ENCODE measurements around the gene DICER1.
"Not testable (repeated sequence)": the region's sequence is repeated elsewhere in the genome, so short reads cannot be mapped to it uniquely, and the experiment has no call there.

The DICER1 gene, protein sequence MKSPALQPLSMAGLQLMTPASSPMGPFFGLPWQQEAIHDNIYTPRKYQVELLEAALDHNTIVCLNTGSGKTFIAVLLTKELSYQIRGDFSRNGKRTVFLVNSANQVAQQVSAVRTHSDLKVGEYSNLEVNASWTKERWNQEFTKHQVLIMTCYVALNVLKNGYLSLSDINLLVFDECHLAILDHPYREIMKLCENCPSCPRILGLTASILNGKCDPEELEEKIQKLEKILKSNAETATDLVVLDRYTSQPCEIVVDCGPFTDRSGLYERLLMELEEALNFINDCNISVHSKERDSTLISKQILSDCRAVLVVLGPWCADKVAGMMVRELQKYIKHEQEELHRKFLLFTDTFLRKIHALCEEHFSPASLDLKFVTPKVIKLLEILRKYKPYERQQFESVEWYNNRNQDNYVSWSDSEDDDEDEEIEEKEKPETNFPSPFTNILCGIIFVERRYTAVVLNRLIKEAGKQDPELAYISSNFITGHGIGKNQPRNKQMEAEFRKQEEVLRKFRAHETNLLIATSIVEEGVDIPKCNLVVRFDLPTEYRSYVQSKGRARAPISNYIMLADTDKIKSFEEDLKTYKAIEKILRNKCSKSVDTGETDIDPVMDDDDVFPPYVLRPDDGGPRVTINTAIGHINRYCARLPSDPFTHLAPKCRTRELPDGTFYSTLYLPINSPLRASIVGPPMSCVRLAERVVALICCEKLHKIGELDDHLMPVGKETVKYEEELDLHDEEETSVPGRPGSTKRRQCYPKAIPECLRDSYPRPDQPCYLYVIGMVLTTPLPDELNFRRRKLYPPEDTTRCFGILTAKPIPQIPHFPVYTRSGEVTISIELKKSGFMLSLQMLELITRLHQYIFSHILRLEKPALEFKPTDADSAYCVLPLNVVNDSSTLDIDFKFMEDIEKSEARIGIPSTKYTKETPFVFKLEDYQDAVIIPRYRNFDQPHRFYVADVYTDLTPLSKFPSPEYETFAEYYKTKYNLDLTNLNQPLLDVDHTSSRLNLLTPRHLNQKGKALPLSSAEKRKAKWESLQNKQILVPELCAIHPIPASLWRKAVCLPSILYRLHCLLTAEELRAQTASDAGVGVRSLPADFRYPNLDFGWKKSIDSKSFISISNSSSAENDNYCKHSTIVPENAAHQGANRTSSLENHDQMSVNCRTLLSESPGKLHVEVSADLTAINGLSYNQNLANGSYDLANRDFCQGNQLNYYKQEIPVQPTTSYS (N-terminal part only)

DNA sequence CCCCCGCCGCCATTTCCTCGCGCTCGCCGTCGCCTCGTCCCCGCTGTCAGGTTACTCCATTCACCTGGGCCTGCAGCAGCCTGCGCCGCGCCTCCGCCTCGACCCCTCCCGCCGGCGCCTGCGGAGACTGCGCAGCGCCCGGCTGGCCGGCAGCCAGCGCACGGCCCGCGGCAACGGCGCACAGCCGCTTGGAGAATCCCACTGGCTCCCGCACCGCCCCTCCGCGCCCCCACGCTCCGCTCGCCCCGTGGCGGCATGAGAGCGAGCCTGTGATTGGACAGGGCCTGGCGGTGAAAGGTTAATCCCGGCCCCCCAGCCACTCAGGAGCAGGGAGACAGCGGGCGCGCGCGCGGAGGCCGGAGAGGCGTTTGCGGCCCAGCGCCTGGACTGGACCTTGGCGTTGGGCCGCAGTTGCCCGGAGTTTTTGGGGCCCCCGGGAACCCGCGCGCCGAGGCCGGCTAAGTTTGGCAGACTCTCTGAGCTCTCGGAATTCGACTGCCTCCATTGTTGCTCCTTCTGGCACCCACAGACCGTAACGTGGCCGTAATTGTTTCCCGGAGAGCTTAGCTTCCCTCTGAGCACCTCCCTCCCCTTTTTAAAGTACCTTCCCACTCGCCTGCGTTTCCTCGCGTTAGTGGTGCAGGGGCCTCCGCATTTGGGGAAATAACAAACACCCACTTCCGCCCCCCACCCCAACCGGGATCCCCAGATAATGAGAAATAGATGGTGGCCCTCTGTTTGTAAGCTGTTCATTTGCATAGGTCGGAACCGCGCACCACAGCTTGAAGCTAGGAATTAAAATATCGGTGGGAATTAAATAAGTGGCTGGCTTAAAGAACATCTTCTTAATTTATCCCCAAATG, at the start of gene DICER1:
TSS of gene DICER1 (minus strand) at position 203 of the 863 bp plus-strand sequence. CDS start 24,071 bp downstream, outside the sequence.
- DNase-seq = peak; percentile 96

DNA sequence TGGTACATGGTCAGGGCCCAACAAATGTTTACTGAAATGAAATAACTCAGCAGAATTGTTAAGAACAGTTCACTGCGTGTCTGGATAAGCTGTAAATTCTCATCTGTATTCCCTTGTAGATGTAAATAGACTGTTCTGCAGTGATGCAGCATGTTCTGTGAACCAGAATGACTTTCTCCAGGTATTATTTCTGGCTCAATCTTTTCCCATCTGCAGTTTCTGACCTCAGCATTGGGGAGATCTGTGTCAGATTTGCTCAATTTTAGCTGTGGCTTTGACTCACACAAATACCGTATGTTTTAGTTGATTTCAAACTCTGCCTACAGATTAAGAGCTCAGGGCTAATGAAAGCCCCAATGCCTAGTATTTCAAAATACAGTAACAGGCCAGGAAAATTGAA, 49.2 kb upstream of the DICER1 start:
- no peak for DNase-seq

DNA sequence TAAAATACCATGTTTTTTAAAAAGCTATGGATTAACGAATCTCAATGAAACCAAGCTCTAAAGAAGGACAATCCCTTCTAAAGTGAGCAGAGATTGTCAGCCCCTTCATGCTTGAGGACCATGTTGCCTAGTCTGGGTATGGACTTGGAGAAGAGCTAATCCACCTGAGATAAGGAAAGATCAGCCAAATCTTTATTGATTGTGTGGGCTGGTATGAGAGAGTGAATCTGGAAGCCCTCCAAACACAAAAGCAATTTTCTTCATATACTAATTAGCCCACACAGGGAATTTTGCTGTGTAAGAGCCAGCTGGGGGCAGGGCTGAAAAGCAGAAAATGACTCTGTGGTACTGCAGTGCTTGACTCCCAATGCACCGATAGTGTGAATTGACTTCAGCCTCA, 47.4 kb upstream of the DICER1 start:
- peak; percentile 65 for DNase-seq

DNA sequence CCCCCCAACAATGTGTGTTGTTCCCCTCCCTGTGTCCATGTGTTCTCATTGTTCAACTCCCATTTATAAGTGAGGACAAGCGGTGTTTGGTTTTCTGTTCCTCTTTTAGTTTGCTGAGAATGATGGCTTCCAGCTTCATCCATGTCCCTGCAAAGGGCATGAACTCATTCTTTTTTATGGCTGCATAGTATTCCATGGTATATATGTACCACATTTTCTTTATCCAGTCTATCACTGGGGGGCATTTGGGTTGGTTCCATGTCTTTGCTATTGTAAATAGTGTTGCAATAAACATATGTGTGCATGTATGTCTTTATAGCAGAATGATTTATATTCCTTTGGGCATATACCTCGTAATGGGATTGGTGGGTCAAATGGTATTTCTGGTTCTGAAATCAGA, 44.4 kb upstream of the DICER1 start:
- not testable (repeated sequence) for DNase-seq

DNA sequence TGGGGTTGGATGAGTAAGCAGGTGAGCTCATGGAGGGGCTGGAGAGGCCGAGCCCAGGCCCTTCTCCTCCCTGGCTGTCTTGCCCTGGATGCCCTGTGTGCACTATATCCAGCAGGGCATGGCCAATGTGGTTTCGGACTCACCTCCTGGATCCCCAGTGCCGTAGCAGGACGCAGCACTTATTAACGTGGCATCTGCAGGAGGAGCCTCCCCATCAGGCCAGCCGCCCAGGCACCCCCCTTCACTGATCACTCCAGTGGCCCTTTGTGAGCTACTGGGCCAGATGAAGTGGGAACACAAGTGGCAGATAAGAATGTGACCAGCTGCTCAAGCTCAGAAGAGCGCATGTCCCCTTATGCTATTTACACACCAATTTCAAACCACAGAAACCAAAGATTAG, 43.1 kb upstream of the DICER1 start:
- peak; percentile 45 for DNase-seq

DNA sequence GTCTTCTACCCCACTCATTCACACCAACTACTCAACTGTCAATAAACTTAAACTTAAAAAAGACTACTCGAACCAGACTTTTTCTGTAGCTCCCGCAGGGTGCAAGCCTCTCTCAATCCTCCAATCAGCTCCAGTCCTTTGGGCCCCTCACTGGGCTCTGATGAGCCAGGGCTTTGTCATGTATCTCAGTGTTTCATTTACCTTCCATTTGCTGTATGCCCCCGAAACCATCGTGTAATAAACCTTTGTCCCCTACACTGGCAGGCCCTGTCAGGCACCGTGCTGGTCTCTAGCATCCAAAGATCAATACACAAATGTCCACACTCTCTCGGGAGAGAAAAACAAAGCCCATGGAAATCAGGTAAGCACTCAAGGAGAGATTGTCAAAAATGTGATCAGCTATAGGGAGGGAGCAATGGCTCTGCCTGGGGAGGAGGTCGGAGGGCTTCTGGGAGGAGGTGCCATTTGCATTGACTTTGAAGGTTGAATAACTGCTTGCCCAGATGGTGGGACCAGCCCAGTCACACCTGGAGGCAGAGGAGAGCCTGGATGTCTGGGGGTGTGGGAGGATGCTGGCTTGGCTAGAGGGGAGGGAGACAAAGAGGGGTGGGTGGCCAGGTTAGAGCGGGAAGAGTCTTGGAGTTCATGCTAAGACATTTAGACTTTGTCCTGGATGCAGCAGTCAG, 42.1 kb upstream of the DICER1 start:
- DNase-seq = no peak

DNA sequence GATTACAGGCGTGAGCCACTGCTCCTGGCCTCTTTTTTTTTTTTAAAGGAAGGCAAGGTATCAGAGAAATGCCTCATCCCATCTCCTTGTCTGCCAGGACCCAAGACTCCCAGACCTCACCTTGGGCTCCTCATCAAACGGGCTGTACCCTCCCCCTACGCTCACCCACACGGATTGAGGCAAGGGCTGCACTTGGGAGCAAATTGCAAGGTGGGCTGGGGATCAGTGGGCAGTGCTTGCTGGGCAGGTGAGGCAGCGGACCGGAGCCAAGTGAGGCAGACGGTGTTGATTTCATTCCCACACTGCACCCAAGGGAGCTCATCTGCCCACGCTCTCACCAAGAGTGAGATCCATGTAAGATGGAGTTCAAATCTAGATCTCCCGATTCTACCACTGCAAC, 41.0 kb upstream of the DICER1 start:
- DNase-seq = no peak

DNA sequence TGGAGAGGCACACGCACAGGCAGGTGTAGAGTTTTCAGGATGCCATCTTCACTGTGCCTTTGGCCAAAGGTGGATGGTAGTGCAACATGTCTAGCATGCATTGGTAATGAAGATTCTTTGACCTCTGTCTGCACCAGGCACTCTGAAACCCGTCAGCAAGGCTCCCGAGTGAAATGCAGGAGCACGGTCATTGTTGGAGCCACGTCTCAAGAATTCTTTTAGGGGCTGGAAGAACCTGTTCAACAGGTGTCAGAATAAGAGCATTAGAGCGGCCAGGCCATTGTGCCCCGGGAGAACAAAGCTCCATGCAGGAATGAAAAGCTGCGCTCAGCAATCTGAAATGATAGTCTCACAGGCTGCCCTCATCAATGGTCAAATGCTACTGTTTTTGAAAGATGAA, 40.2 kb upstream of the DICER1 start:
- no peak for DNase-seq

DNA sequence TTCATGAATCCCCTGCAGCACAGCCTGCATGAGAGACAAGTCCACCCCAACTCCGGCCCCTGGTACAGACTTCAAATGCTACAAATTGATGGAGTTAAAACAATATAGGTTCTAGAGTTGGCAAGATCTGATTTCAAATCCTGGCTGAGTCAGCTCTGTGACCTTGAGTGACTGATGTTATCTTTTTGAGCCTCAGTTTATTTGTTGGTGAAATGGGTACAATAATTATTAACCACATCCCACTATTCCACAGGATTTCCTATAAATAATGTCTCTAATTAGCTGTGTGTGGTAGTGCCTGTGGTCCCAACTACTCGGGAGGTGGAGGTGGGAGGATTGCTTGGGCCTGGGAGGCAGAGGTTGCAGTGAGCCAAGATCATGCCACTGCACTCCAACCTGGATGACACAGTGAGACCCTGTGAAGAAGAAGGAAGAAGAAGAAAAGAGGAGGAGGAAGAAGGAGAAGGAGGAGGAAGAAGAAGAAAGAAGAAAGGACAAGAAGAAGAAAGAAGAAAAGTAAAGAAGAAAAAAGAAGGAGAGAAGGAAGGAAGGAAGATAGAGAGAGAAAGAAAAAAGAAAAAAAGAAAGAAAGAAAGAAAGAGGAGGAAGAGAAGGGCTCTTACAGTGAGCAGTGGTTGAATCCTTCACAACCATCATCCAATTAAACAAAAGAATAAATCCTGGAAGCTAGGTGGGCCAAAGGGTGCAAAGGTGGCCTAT, 39.7 kb upstream of the DICER1 start:
- no peak for DNase-seq

DNA sequence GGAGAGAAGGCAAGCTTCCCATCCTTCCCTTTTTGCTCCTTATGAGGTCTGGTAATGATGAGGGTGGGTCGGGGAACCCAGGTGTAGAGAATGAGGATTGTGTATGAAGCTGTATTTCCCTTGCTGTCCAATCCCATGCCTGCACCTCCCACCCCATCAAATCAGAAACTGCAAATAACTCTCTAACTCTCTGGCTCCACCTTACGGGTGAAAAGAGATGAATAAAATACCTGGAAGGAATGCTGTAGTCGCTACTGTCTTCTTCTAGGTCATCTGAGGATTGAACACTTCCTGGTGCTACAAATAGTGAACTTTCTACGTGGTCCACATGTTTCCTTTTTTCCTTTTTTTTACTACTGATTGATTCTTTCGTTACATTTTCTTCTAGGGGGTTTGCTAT, 38.9 kb upstream of the DICER1 start:
- DNase-seq = no peak

DNA sequence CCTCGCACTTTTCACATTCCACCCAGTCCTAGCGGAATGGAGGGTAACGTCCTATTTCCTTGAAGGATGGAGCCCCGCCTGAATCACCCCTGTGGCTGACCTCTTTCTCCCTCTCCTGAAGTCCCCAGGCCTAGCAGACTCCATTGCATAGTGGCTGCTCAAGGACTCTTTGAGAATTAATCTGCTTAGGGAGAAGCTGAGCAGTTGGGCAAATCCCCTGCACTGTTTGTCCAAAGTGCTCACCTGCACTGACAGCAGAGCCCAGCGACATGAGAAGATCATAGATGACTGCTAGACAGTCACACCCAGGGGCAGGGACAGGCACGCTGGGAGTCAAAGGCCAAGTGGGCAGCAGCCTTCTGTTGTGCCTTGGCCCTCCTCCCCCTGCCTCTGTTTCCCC, 37.7 kb upstream of the DICER1 start:
- DNase-seq = no peak

DNA sequence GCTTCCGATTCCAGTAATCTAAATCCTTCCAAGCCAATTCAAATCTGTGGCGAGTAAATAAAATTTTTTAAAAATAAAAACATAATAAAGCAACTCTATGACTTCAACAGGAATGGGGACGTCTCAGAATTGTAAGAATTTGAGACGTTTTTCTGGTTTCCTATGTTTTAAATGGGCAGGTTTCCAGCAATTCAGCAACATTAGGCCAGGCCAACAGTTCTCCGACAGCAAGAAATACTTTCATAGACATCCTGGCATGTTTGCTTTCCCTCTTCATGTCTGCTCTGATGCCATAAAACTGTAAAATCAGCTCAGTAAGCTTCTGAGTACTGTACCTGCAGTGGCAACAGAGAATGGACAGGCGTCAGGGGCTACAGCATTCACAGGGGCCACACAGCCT, 35.8 kb upstream of the DICER1 start:
- no peak for DNase-seq

DNA sequence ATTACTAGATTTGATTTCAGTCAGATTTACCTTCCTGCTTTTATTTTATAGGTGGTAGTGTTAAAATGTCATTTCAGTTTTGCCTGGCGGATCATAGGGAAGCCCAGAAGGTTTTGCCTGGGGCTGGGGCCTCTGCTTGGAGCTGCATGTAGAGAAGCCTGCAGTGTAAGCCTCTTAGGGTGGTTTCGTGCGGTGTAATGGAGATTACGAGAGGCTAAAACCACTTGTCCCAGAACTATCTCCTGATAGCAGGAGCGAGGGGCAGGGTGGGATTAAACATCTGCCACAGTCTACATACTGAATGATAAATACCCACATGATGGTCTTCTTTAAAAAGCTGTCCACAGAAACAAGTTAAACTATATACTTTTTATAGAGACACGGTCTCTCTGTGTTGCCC, 35.0 kb upstream of the DICER1 start:
- DNase-seq = no peak

DNA sequence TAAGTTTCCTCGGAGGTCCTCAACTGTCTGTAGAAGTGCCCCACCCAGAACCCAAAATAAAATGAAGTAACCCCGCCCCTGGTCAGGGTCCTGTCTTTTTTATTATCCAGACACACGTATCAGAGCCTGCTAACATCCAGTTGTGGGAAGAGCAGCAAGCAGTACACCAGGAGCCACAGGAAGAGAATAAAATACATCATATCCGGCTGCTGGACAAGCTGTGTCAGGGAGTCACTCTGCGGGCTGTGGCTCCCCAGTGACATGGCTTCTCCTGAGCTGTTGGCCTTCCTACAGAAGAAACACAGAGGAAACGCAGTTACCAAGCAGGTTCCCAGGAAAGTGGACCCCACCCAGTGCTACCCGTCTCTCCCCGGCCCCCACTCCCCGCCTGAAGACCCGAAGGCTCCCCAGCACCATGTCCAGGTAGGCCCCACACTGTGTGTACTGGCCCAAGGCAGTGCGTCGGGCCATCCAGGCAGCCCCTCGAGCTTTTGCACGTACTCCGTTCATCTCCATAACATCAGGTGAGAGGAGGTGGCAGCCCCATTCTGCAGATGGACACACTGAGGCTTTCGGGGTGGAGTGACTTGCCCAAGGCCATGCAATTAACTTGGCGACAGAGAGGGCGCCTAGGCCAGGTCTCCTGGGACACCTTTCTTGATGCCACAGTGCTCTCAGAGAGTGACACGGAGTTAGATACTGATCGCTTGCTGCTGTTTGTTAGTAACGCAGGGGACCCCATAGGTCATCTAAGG, 34.3 kb upstream of the DICER1 start:
- DNase-seq = no peak

DNA sequence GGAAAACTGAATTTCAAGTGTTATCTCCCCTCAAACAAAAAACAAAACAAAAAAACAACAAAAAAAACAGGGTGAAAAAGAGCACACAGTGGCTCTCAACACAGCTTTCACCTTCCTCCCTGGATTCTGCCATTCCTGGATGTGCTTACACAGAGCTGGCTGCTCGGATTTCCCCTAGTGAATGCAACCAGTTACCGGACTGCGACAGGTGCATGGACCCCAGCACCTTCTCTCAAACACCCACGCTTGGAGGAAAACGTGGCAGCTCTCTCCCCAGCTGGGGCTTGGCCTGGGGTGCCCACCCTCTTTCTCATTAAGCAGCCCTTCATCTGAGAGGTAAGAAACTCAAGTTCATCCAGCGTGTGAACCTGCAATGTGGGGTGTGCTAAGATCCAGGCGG, 33.5 kb upstream of the DICER1 start:
- DNase-seq = no peak

DNA sequence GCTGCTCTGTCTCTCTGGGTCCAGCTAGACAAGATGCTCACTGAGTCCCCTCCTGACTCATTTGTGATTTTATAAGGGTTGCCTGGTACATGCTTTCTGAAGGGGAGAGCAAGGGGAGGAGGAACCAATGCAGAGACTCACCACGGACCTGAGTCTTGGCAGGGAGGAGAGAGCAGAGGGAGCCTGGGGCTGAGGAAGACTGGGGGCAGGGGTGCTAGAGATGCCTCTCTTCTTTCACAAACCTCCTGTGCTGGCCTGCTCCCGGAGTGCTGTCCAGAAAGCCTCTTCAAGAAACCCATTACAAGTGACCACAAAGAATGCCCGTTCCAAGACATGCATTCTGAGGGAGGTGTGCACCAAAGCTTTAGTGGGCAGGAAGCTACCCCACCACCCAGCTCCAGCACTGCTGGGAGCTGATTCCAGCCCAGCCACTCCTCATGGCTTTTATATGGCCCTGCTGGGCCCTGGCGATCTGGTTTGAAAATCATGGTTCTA, 33.1 kb upstream of the DICER1 start:
- no peak for DNase-seq

DNA sequence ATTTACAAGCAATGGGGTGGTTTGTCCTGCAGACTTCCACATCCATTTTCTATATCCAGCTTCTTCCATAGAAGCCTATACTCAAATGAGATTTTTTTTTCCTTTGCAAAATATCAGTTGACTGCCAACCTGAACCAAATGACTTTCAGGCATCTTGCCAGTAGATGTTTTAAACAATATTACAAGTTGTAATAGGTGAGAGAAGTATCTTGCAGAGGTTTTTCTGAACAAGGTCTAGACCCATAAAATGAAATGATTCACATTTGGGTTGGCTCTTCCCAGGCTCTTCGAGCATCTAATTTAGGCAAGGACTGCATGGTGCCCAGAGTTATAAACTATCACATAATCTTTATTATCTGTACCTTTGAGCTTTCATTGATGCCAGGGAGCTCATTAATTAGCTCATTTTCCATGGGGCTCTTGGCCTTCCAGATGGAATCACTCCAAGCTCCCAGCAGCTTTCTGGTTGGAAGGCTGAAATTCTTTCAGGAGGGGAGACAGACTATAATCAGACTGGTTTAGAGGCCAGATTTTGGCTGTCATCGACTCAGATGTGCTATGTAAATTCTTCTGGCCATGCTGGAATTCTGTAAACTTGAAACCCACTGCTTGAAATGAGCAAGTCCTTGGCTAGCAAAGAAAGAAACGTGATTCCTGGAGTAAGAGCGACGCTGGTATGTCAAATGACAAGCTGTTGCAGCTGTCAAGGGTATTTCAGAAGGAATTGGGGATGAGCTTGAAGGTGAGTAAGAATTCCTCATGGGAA, 32.2 kb upstream of the DICER1 start:
- DNase-seq = peak; percentile 90

DNA sequence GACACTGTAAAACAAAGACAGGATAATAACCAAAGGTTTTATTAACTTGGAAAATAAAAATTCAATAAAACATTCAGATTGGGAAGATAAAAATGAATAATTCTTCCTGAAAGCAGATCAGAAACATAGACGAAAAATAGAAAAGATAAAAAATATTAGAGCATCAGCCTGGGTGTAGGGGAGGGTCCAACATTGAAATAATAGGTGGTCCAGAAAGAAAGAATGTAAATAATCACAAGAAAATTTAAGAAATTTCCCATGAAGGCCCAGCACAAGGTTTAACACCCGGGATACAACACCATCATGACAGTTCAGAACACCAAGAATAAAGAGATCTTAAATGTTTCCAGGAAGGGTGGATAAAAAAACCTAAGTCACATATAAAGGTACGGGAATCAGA, 31.1 kb upstream of the DICER1 start:
- DNase-seq = no peak

DNA sequence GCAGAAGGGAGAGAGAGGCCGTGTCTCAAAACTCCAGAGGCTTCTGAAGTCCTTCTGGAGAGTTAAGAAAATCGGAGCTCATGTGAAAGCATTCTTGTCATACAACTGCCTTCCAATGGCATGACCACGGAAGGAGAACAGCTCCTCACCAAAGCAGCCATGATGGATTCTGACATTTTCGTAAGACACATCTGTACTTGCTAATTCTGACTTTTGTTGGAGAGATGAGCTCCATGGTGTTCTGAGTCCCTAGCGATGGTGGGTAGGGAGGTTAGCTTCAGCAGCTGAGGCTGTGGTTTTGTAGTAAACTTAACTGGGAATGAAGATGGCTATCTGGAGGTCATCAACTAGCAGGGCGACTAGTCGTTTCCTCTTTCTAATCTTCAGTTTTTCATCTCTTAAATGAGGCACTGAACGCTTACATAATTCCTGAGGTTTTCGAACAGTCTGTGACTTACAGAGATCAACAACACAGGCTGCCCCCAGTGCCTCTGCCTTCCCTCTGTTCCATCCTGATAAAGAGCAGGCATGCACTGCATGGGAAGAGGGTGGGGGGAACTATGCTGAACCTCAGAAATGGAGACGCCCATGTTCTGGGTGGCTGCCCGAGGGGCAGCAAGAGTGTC, 28.6 kb upstream of the DICER1 start:
- DNase-seq = no peak

Data from NCI-H1105 (cell line).